HepG2 (cell line): ENCODE data around the gene DNPH1. TPM values are rescaled to one million over a fixed set of nuclear protein-coding genes. Genes with fewer than 3 reads are reported as not detected.
A peak's percentile ranks its signal among the peaks of the same experiment; 100 is the strongest.

Source experiments
- MED8 ChIP-seq: sonication (generic); formaldehyde crosslinking; IDR thresholded peaks from 2 replicates; pipeline ENCODE4 v1.8.1; 2023; ENCODE audit warnings: mild to moderate bottlenecking, missing genetic modification reagents; ENCODE audit not compliant: insufficient replicate concordance
- NFE2 ChIP-seq: sonication (generic); formaldehyde crosslinking; IDR thresholded peaks from 2 replicates; pipeline ENCODE4 v1.4.0; 2020; ENCODE audit warnings: missing genetic modification reagents
- TEAD2 ChIP-seq: sonication (generic); formaldehyde crosslinking; IDR thresholded peaks from 2 replicates; pipeline ENCODE4 v1.9.0; 2021; ENCODE audit warnings: missing genetic modification reagents
- THYN1 ChIP-seq: sonication (generic); formaldehyde crosslinking; IDR thresholded peaks from 2 replicates; pipeline ENCODE4 v1.8.1; 2023; ENCODE audit warnings: low read depth, mild to moderate bottlenecking, moderate library complexity, missing genetic modification reagents, borderline replicate concordance
- ZNF264 ChIP-seq: sonication (generic); formaldehyde crosslinking; IDR thresholded peaks from 2 replicates; pipeline ENCODE4 v1.4.0; 2020; ENCODE audit warnings: missing genetic modification reagents
- ZNF317 ChIP-seq: sonication (generic); formaldehyde crosslinking; IDR thresholded peaks from 2 replicates; pipeline ENCODE4 v1.5.0; 2020; ENCODE audit warnings: mild to moderate bottlenecking, missing genetic modification reagents
- ZNF564 ChIP-seq: sonication (generic); formaldehyde crosslinking; IDR thresholded peaks from 2 replicates; pipeline ENCODE4 v1.8.1; 2023; ENCODE audit warnings: mild to moderate bottlenecking, missing genetic modification reagents
- ZNF572 ChIP-seq: sonication (generic); formaldehyde crosslinking; IDR thresholded peaks from 2 replicates; pipeline ENCODE4 v1.5.1; 2020; ENCODE audit warnings: mild to moderate bottlenecking, missing genetic modification reagents
- ZSCAN25 ChIP-seq: sonication (generic); formaldehyde crosslinking; IDR thresholded peaks from 2 replicates; pipeline ENCODE4 v1.8.0; 2022; ENCODE audit warnings: mild to moderate bottlenecking, missing genetic modification reagents
- polyA plus RNA-seq, 8 experiments: library from polyadenylated mRNA; depleted of rRNA in 3 of 8; stranded (reverse) in 7 of 8; unstranded in 1 of 8; fragments of >200 nt; fragmentation: Illumina TruSeq in 4 of 8; extraction: Trizol in 4 of 8; gene quantifications; 2 replicates each; pipeline versions ENCODE4 v1.2.1 to v1.2.3, GENCODE V29; 2011 to 2016; ENCODE audit warnings: low read depth in 4 of 8, missing spikeins in 1 of 8, mixed read lengths in 1 of 8; ENCODE audit not compliant: insufficient read depth in 1 of 8
- total RNA-seq, 5 experiments: library from RNA; depleted of rRNA; stranded (reverse); fragments of >200 nt; fragmentation: Illumina TruSeq; extraction: Trizol; gene quantifications; 2 replicates each; pipeline ENCODE4 v1.2.3, GENCODE V29; 2016; ENCODE audit warnings: low read depth in 1 of 5
- TF ChIP-seq, protein P1 (sequence below): sonication (generic); formaldehyde crosslinking; IDR thresholded peaks from 2 replicates; pipeline ENCODE4 v1.4.0; 2020; ENCODE audit warnings: mild to moderate bottlenecking, missing genetic modification reagents
- TF ChIP-seq, protein P2 (sequence below): sonication (generic); formaldehyde crosslinking; IDR thresholded peaks from 2 replicates; pipeline ENCODE4 v1.4.0; 2020; ENCODE audit warnings: missing genetic modification reagents, borderline replicate concordance
- TF ChIP-seq, protein P3 (sequence below): sonication (generic); formaldehyde crosslinking; IDR thresholded peaks from 2 replicates; pipeline ENCODE4 v1.4.0; 2020; ENCODE audit warnings: mild to moderate bottlenecking, missing genetic modification reagents, borderline replicate concordance
- TF ChIP-seq, protein P4 (sequence below): sonication (generic); formaldehyde crosslinking; IDR thresholded peaks from 2 replicates; pipeline ENCODE4 v1.8.1; 2022; ENCODE audit warnings: mild to moderate bottlenecking, missing genetic modification reagents
- TF ChIP-seq, protein P5 (sequence below): sonication (generic); formaldehyde crosslinking; IDR thresholded peaks from 2 replicates; pipeline ENCODE4 v1.8.0; 2023; ENCODE audit warnings: mild to moderate bottlenecking, missing genetic modification reagents

DNPH1 gene
- total and polyA plus RNA-seq, 2 of the 13 experiments (the other 11 are each of a cell fraction or from before 2014, with no cell fraction given) = 56.5 to 75.1 TPM

DNA sequence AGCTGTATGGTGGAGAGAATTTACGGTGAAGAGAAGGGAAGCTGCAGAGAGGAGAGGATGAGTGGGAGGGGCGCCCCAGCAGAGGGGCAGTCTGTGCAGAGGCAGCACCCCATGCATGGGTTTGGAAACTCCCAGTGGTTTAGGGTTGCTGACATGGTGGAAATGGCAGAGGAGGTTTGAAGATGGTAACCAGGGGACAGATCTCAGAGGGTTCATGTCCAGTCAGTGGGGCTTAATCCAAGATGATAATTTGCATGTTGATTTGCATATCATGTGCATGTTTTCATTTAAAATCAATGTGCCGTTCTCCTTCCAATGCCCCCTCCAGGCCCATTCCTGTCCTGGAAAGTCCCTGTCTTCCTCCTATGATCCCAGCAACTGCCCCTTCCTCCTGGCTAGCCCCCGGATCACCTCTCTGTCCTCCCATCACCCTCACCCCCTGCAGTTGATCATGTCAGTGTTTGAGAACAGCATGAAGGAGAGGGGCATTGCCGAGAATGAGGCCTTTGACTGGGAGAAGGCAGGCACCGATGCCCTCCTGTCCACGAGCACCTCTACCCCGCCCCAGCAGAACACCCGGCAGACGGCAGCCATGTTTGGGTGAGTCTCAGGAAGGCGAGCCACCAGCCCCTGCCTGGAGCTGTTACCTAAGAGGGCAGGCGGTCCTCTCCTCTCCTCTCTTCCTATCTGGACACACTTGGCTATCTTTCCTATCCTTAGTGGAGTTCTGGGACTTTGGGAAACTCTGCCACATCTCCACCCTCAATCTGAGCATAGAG, 28.3 kb upstream of the DNPH1 start (continued):
- TF ChIP-seq, protein P1, sequence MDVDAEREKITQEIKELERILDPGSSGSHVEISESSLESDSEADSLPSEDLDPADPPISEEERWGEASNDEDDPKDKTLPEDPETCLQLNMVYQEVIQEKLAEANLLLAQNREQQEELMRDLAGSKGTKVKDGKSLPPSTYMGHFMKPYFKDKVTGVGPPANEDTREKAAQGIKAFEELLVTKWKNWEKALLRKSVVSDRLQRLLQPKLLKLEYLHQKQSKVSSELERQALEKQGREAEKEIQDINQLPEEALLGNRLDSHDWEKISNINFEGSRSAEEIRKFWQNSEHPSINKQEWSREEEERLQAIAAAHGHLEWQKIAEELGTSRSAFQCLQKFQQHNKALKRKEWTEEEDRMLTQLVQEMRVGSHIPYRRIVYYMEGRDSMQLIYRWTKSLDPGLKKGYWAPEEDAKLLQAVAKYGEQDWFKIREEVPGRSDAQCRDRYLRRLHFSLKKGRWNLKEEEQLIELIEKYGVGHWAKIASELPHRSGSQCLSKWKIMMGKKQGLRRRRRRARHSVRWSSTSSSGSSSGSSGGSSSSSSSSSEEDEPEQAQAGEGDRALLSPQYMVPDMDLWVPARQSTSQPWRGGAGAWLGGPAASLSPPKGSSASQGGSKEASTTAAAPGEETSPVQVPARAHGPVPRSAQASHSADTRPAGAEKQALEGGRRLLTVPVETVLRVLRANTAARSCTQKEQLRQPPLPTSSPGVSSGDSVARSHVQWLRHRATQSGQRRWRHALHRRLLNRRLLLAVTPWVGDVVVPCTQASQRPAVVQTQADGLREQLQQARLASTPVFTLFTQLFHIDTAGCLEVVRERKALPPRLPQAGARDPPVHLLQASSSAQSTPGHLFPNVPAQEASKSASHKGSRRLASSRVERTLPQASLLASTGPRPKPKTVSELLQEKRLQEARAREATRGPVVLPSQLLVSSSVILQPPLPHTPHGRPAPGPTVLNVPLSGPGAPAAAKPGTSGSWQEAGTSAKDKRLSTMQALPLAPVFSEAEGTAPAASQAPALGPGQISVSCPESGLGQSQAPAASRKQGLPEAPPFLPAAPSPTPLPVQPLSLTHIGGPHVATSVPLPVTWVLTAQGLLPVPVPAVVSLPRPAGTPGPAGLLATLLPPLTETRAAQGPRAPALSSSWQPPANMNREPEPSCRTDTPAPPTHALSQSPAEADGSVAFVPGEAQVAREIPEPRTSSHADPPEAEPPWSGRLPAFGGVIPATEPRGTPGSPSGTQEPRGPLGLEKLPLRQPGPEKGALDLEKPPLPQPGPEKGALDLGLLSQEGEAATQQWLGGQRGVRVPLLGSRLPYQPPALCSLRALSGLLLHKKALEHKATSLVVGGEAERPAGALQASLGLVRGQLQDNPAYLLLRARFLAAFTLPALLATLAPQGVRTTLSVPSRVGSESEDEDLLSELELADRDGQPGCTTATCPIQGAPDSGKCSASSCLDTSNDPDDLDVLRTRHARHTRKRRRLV (CRISPR knock-in tag) = no peak
- TF ChIP-seq, protein P2, sequence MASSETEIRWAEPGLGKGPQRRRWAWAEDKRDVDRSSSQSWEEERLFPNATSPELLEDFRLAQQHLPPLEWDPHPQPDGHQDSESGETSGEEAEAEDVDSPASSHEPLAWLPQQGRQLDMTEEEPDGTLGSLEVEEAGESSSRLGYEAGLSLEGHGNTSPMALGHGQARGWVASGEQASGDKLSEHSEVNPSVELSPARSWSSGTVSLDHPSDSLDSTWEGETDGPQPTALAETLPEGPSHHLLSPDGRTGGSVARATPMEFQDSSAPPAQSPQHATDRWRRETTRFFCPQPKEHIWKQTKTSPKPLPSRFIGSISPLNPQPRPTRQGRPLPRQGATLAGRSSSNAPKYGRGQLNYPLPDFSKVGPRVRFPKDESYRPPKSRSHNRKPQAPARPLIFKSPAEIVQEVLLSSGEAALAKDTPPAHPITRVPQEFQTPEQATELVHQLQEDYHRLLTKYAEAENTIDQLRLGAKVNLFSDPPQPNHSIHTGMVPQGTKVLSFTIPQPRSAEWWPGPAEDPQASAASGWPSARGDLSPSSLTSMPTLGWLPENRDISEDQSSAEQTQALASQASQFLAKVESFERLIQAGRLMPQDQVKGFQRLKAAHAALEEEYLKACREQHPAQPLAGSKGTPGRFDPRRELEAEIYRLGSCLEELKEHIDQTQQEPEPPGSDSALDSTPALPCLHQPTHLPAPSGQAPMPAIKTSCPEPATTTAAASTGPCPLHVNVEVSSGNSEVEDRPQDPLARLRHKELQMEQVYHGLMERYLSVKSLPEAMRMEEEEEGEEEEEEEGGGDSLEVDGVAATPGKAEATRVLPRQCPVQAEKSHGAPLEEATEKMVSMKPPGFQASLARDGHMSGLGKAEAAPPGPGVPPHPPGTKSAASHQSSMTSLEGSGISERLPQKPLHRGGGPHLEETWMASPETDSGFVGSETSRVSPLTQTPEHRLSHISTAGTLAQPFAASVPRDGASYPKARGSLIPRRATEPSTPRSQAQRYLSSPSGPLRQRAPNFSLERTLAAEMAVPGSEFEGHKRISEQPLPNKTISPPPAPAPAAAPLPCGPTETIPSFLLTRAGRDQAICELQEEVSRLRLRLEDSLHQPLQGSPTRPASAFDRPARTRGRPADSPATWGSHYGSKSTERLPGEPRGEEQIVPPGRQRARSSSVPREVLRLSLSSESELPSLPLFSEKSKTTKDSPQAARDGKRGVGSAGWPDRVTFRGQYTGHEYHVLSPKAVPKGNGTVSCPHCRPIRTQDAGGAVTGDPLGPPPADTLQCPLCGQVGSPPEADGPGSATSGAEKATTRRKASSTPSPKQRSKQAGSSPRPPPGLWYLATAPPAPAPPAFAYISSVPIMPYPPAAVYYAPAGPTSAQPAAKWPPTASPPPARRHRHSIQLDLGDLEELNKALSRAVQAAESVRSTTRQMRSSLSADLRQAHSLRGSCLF (CRISPR knock-in tag) = no peak
- TF ChIP-seq, protein P3, sequence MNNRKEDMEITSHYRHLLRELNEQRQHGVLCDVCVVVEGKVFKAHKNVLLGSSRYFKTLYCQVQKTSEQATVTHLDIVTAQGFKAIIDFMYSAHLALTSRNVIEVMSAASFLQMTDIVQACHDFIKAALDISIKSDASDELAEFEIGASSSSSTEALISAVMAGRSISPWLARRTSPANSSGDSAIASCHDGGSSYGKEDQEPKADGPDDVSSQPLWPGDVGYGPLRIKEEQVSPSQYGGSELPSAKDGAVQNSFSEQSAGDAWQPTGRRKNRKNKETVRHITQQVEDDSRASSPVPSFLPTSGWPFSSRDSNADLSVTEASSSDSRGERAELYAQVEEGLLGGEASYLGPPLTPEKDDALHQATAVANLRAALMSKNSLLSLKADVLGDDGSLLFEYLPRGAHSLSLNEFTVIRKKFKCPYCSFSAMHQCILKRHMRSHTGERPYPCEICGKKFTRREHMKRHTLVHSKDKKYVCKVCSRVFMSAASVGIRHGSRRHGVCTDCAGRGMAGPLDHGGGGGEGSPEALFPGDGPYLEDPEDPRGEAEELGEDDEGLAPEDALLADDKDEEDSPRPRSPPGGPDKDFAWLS (CRISPR knock-in tag) = no peak
- no peak for TF ChIP-seq TEAD2 (CRISPR knock-in tag)
- no peak for TF ChIP-seq ZNF264 (CRISPR knock-in tag)
- TF ChIP-seq NFE2 (CRISPR knock-in tag) = no peak
- TF ChIP-seq ZNF564 (CRISPR knock-in tag) = 0 out of 2 replicates have a peak, but pooled peaks have one; percentile 44
- TF ChIP-seq ZSCAN25 (CRISPR knock-in tag) = 0 out of 2 replicates have a peak, but pooled peaks have one; percentile 39
- TF ChIP-seq MED8 (CRISPR knock-in tag) = no peak
- no peak for TF ChIP-seq ZNF572
- TF ChIP-seq, protein P4, sequence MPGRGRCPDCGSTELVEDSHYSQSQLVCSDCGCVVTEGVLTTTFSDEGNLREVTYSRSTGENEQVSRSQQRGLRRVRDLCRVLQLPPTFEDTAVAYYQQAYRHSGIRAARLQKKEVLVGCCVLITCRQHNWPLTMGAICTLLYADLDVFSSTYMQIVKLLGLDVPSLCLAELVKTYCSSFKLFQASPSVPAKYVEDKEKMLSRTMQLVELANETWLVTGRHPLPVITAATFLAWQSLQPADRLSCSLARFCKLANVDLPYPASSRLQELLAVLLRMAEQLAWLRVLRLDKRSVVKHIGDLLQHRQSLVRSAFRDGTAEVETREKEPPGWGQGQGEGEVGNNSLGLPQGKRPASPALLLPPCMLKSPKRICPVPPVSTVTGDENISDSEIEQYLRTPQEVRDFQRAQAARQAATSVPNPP (CRISPR knock-in tag) = no peak
- TF ChIP-seq THYN1 (CRISPR knock-in tag) = no peak
- TF ChIP-seq, protein P5, sequence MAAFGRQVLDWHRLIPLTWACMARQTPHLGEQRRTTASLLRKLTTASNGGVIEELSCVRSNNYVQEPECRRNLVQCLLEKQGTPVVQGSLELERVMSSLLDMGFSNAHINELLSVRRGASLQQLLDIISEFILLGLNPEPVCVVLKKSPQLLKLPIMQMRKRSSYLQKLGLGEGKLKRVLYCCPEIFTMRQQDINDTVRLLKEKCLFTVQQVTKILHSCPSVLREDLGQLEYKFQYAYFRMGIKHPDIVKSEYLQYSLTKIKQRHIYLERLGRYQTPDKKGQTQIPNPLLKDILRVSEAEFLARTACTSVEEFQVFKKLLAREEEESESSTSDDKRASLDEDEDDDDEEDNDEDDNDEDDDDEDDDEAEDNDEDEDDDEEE (CRISPR knock-in tag) = 0 out of 2 replicates have a peak, but pooled peaks have one; percentile 26
- no peak for TF ChIP-seq ZNF317 (CRISPR knock-in tag)
